IMR-90 (cell line): ENCODE measurements around the gene PRAMEF12. TPM values are rescaled to one million over a fixed set of nuclear protein-coding genes. Genes with fewer than 3 reads are reported as not detected.

ENCODE experiments used
- ATAC-seq: fragments of 200-7000 bp; cut with Tn5 transposase; 2 replicates; pipeline ENCODE4 v1.9.1; 2020; ENCODE audit warnings: low read depth, mild to moderate bottlenecking, moderate library complexity
- BruUV-seq: library from RNA; stranded (reverse); fragments of 400-500 nt; replicated peaks from 2 replicates; lab custom pipeline; 2021; lab: Mats Ljungman, UMichigan
- CTCF ChIA-PET: fragments of 300-600 bp; formaldehyde crosslinking; extraction: SDS; loops from one replicate; lab custom pipeline; 2021; ENCODE audit warnings: antibody characterized with exemption; lab: Yijun Ruan, JAX
- POLR2A ChIA-PET: fragments of 300-600 bp; sonication (Branson Sonifier 250); formaldehyde crosslinking; loops from one replicate; lab custom pipeline; 2022; ENCODE audit warnings: antibody characterized with exemption; ENCODE audit not compliant: unreplicated experiment; lab: Charles Lee
- DNase-seq: peaks from one replicate; pipeline ENCODE4 v3.0.0; 2013
- H2AFZ ChIP-seq: replicated peaks from 2 replicates; pipeline ENCODE3; 2013; ENCODE audit warnings: low read length, mild to moderate bottlenecking; ENCODE audit not compliant: poor library complexity
- H2AK5ac ChIP-seq: 2 replicates; pipeline ENCODE4 v1.6.1; 2013; ENCODE audit warnings: low read depth, low read length, inconsistent platforms
- H2AK9ac ChIP-seq: replicated peaks from 2 replicates; pipeline ENCODE3; 2013; ENCODE audit warnings: mild to moderate bottlenecking, low read depth, low read length, moderate library complexity; ENCODE audit not compliant: poor library complexity
- H2BK120ac ChIP-seq: 2 replicates; pipeline ENCODE4 v1.6.1; 2013; ENCODE audit warnings: low read depth, low read length, inconsistent platforms
- H2BK15ac ChIP-seq: 3 replicates; pipeline ENCODE4 v1.6.1; 2013; ENCODE audit warnings: low read depth, low read length, inconsistent platforms
- H2BK20ac ChIP-seq: 2 replicates; pipeline ENCODE4 v1.6.1; 2013; ENCODE audit warnings: low read depth, mild to moderate bottlenecking, inconsistent platforms, low read length, moderate library complexity
- H2BK5ac ChIP-seq: 2 replicates; pipeline ENCODE4 v1.6.1; 2013; ENCODE audit warnings: mild to moderate bottlenecking, low read depth, low read length, inconsistent platforms; ENCODE audit not compliant: poor library complexity, severe bottlenecking
- H3K14ac ChIP-seq: replicated peaks from 2 replicates; pipeline ENCODE4 v1.6.1; 2013; ENCODE audit warnings: low read depth, low read length, inconsistent platforms
- H3K18ac ChIP-seq: 2 replicates; pipeline ENCODE4 v1.6.1; 2013; ENCODE audit warnings: low read depth, low read length, control low read depth
- H3K23ac ChIP-seq: 2 replicates; pipeline ENCODE4 v1.6.1; 2013; ENCODE audit warnings: low read depth, low read length, inconsistent platforms
- H3K27ac ChIP-seq: 2 replicates; pipeline ENCODE4 v1.5.1; 2013; ENCODE audit warnings: mild to moderate bottlenecking, control low read depth, low read length; ENCODE audit not compliant: insufficient read depth
- H3K27me3 ChIP-seq: 2 replicates; pipeline ENCODE4 v1.6.1; 2013; ENCODE audit warnings: low read length; ENCODE audit not compliant: control insufficient read depth, insufficient read depth
- H3K36me3 ChIP-seq: 2 replicates; pipeline ENCODE4 v1.6.1; 2013; ENCODE audit warnings: low read length, mixed read lengths; ENCODE audit not compliant: control insufficient read depth, insufficient read depth
- H3K4ac ChIP-seq: 2 replicates; pipeline ENCODE4 v1.6.1; 2013; ENCODE audit warnings: low read depth, low read length, inconsistent platforms
- H3K4me1 ChIP-seq: 2 replicates; pipeline ENCODE4 v1.6.1; 2013; ENCODE audit warnings: low read length, mixed read lengths; ENCODE audit not compliant: control insufficient read depth, insufficient read depth
- H3K4me2 ChIP-seq: 2 replicates; pipeline ENCODE4 v1.6.1; 2013; ENCODE audit warnings: low read depth, mild to moderate bottlenecking, control low read depth, low read length, moderate library complexity
- H3K4me3 ChIP-seq: 2 replicates; pipeline ENCODE4 v1.5.1; 2013; ENCODE audit warnings: low read depth, mild to moderate bottlenecking, control low read depth, low read length, moderate library complexity; ENCODE audit not compliant: insufficient read depth
- H3K56ac ChIP-seq: 2 replicates; pipeline ENCODE4 v1.6.1; 2013; ENCODE audit warnings: low read length, inconsistent platforms; ENCODE audit not compliant: insufficient read depth; ENCODE audit errors: extremely low read depth
- H3K79me1 ChIP-seq, 2 experiments: 2 replicates each; pipeline ENCODE4 v1.6.1; 2013; ENCODE audit warnings: low read length in 2 of 2, inconsistent platforms in 1 of 2, low read depth in 1 of 2
- H3K9ac ChIP-seq: 2 replicates; pipeline ENCODE4 v1.6.1; 2013; ENCODE audit warnings: low read depth, low read length, control low read depth
- H3K9me1 ChIP-seq: 2 replicates; pipeline ENCODE4 v1.6.1; 2013; ENCODE audit warnings: low read length, inconsistent platforms; ENCODE audit not compliant: insufficient read depth
- H3K9me3 ChIP-seq: 2 replicates; pipeline ENCODE4 v1.6.1; 2013; ENCODE audit warnings: low read length; ENCODE audit not compliant: control insufficient read depth, insufficient read depth
- H4K20me1 ChIP-seq: 2 replicates; pipeline ENCODE4 v1.6.1; 2013; ENCODE audit warnings: low read length, inconsistent platforms; ENCODE audit not compliant: insufficient read depth
- H4K5ac ChIP-seq: 2 replicates; pipeline ENCODE4 v1.6.1; 2013; ENCODE audit warnings: mild to moderate bottlenecking, low read depth, low read length, control low read depth
- H4K8ac ChIP-seq, 2 experiments: 2 replicates each; pipeline ENCODE4 v1.6.1; 2013; ENCODE audit warnings: low read depth in 2 of 2, low read length in 2 of 2, control low read depth in 1 of 2, inconsistent platforms in 1 of 2
- H4K91ac ChIP-seq: 2 replicates; pipeline ENCODE4 v1.6.1; 2013; ENCODE audit warnings: low read depth, low read length, inconsistent platforms; ENCODE audit not compliant: insufficient read depth
- CHD1 ChIP-seq: IDR thresholded peaks from 2 replicates; pipeline ENCODE4 v1.6.1; 2012; ENCODE audit warnings: low read depth, low read length, improper control_type of control experiment
- FOS ChIP-seq: fragments of 150-350 bp; IDR thresholded peaks from 2 replicates; pipeline ENCODE4 v1.6.1; 2016; ENCODE audit warnings: low read depth, low read length
- RCOR1 ChIP-seq: IDR thresholded peaks from 2 replicates; pipeline ENCODE4 v1.6.1; 2012; ENCODE audit warnings: mild to moderate bottlenecking, low read length, improper control_type of control experiment; ENCODE audit not compliant: insufficient replicate concordance
- WGBS, 2 experiments: methylation state at CpG; one replicate each; pipeline versions ENCODE4 v1.1.5 to v1.1.7; 2013; ENCODE audit warnings: missing lambda C conversion rate in 2 of 2; ENCODE audit not compliant: insufficient read length in 1 of 2; ENCODE audit errors: extremely low coverage in 2 of 2; 5-methylcytosine and 5-hydroxymethylcytosine counted together
- dilution Hi-C: fragments of 300-500 bp; cut with HindIII; formaldehyde crosslinking; loops from one replicate; pipeline ENCODE4 v1.14.3; 2018; ENCODE audit warnings: low sequenced_read_pairs; ENCODE audit not compliant: unreplicated experiment
- in situ Hi-C: fragments of 300-500 bp; cut with MboI; formaldehyde crosslinking; loops from 3 replicates; pipeline ENCODE4 v1.14.3; 2019; ENCODE audit warnings: low sequenced_read_pairs, inconsistent platforms, mixed read lengths
- intact Hi-C: fragments of 100-400 bp; cut with micrococcal nuclease; formaldehyde crosslinking; loops from 2 replicates; pipeline ENCODE4 v1.10.0; 2022
- polyA plus RNA-seq, 3 experiments: library from polyadenylated mRNA; depleted of rRNA; stranded (reverse); fragments of >200 nt; gene quantifications; 2 replicates each; pipeline ENCODE4 v1.2.3, GENCODE V29; 2012; ENCODE audit warnings: low replicate concordance in 1 of 3
- total RNA-seq: library from RNA; depleted of rRNA; stranded (reverse); fragments of >200 nt; gene quantifications from 2 replicates; pipeline ENCODE4 v1.2.3, GENCODE V29; 2012

Gene PRAMEF12
- total and polyA plus RNA-seq, 2 of the 4 experiments (the other 2 are of a cell fraction): not detected

- Histone ChIP-seq H3K27me3 (no peaks in the 10 kb centered on the region), H3K9ac (no peak overlapping the region), H3K27ac (no peak overlapping the region), H3K14ac (no peak overlapping the region), H2AFZ (no peak overlapping the region), H3K4ac (no peak overlapping the region), H3K4me2 (no peak overlapping the region), H3K18ac (no peak overlapping the region), H3K56ac (no peak overlapping the region), H3K36me3 (no peaks in the 10 kb centered on the region), H4K20me1 (no peaks in the 10 kb centered on the region), H3K4me1 (no peaks in the 10 kb centered on the region), H4K91ac (no peak overlapping the region), H3K4me3 (no peak overlapping the region), H3K9me3 (peaks cover 20% of the 10 kb centered on the region), H3K23ac (no peak overlapping the region), H4K5ac (no peak overlapping the region), H3K9me1 (no peaks in the 10 kb centered on the region), H3K79me1 (no peaks in the 10 kb centered on the region), H2BK5ac (no peak overlapping the region), H2AK9ac (no peak overlapping the region), H2BK120ac (no peak overlapping the region), H2AK5ac (no peak overlapping the region), H4K8ac (no peak overlapping the region), H2BK15ac (no peak overlapping the region), H2BK20ac (no peak overlapping the region)
- intact Hi-C loops (no loop called here), dilution Hi-C loops (no loop called here), in situ Hi-C loops (no loop called here)
- ChIA-PET POLR2A (no interaction called here), CTCF (interaction anchor here (0.7 kb wide), 1 partner anchor 7 kb away, joined by 3 read pairs; no protein-coding TSS in a partner anchor)
- no TSS peak for BruUV-seq
- TF ChIP-seq RCOR1 (no peak), FOS (no peak), CHD1 (no peak)
- ATAC-seq: no peak
- DNase-seq: no peak
- no CpG with 5 or more reads among the region's 6 CpGs for WGBS, 2 experiments
These were observed 16.6 kb upstream of the PRAMEF12 start for GRCh38 chr1:12756768-12757413.
